Measurements from ENCODE around the gene GYPC. TPM values are rescaled to one million over a fixed set of nuclear protein-coding genes. Genes with fewer than 3 reads are reported as not detected.

GYPC gene
- total and polyA plus RNA-seq, 2 of the 4 experiments (the other 2 are of a cell fraction), result 53.4 to 96.3 TPM

- no peak for TF ChIP-seq NFE2L2 (IDR thresholded peaks at IDR 0.05; ENCODE audit: low read depth, low read length)
These were observed 5.9 kb downstream of the GYPC start (continued) for GRCh38 chr2:126661702-126662500.

GRCh38 chr2:126662621-126663020 lies 6.7 kb downstream of the GYPC start:
- peaks cover 11% of the 10 kb centered on the region; the same call in 1 of the 2 replicates for H3K36me3 ChIP-seq (ENCODE audit: control insufficient read depth, insufficient read depth, low read length)
- H4K8ac ChIP-seq (ENCODE audit: low read depth in 2 of 2, low read length in 2 of 2), result no peak overlapping the region
- H3K9me3 ChIP-seq (ENCODE audit: control insufficient read depth, insufficient read depth, low read length), result no peaks in the 10 kb centered on the region
- H3K56ac ChIP-seq (ENCODE audit: extremely low read depth, insufficient read depth, low read length), result no peak overlapping the region
- 83% methylated on average over 3 of the region's 7 CpGs; no CpG with 5 or more reads in 1 of the 2 experiments for WGBS, 2 experiments (ENCODE audit: extremely low coverage in 2 of 2, insufficient read length in 1 of 2)
- TF ChIP-seq MAZ (IDR thresholded peaks at IDR 0.05; ENCODE audit: borderline replicate concordance, low read depth, low read length) (no peak), MAFK (IDR thresholded peaks at IDR 0.05; ENCODE audit: low read depth, low read length) (no peak), RCOR1 (IDR thresholded peaks at IDR 0.05; ENCODE audit: insufficient replicate concordance, low read length) (no peak), CEBPB (IDR thresholded peaks at IDR 0.05; ENCODE audit: low read depth, low read length) (no peak), RAD21 (IDR thresholded peaks at IDR 0.05; ENCODE audit: low read length) (no peak)
- no peak overlapping the region for H2BK20ac ChIP-seq (ENCODE audit: low read depth, low read length)
- no peak overlapping the region; the same call in 1 of the 2 replicates for H2AK5ac ChIP-seq (ENCODE audit: low read depth, low read length)
- POLR2A ChIA-PET (ENCODE audit: unreplicated experiment), result no interaction called here
- intact Hi-C loops (cut with micrococcal nuclease) (no loop called here), in situ Hi-C loops (cut with MboI; ENCODE audit: low sequenced_read_pairs) (no loop called here), dilution Hi-C loops (cut with HindIII; ENCODE audit: low sequenced_read_pairs, unreplicated experiment) (no loop called here)
- peaks cover 13% of the 10 kb centered on the region; the same call in 1 of the 2 replicates for H3K9me1 ChIP-seq (ENCODE audit: insufficient read depth, low read length)
- H2BK5ac ChIP-seq (ENCODE audit: low read depth, low read length, poor library complexity, severe bottlenecking), result no peak overlapping the region
- H3K27ac ChIP-seq (ENCODE audit: insufficient read depth, low read length), result no peak overlapping the region
- DNase-seq (no peak), ATAC-seq (ENCODE audit: low read depth) (no peak)
- no peak overlapping the region for H2BK15ac ChIP-seq (ENCODE audit: low read depth, low read length)
- no peak overlapping the region for H3K18ac ChIP-seq (ENCODE audit: low read depth, low read length)
- H3K9ac ChIP-seq (ENCODE audit: low read depth, low read length), result no peak overlapping the region
- no peak overlapping the region for H3K4ac ChIP-seq (ENCODE audit: low read depth, low read length)
- H4K20me1 ChIP-seq (ENCODE audit: insufficient read depth, low read length), result peaks cover 56% of the 10 kb centered on the region
- no peak overlapping the region for H4K5ac ChIP-seq (ENCODE audit: low read depth, low read length)
- CTCF ChIA-PET, result no interaction called here
- H3K4me3 ChIP-seq (ENCODE audit: insufficient read depth, low read depth, low read length), result no peak overlapping the region
- H3K27me3 ChIP-seq (ENCODE audit: control insufficient read depth, insufficient read depth, low read length), result no peaks in the 10 kb centered on the region
- no peak overlapping the region for H4K91ac ChIP-seq (ENCODE audit: insufficient read depth, low read depth, low read length)
- H2BK120ac ChIP-seq (ENCODE audit: low read depth, low read length), result no peak overlapping the region
- H3K79me1 ChIP-seq (ENCODE audit: low read depth in 1 of 2, low read length in 2 of 2), result peaks cover 25 to 69% of the 10 kb centered on the region in 2 experiments
- no peak overlapping the region for H2AK9ac ChIP-seq (replicated peaks; ENCODE audit: low read depth, low read length, poor library complexity)
- H3K4me2 ChIP-seq (ENCODE audit: low read depth, low read length), result no peak overlapping the region
- H3K14ac ChIP-seq (replicated peaks; ENCODE audit: low read depth, low read length), result no peak overlapping the region
- H3K23ac ChIP-seq (ENCODE audit: low read depth, low read length), result no peak overlapping the region
- H2AFZ ChIP-seq (replicated peaks; ENCODE audit: low read length, poor library complexity), result no peak overlapping the region
- peaks cover 15% of the 10 kb centered on the region for H3K4me1 ChIP-seq (ENCODE audit: control insufficient read depth, insufficient read depth, low read length)
- BruUV-seq (replicated peaks), result no TSS peak
